Neural cell (in vitro differentiated cells): ENCODE data around the gene DDX5. TPM values are rescaled to one million over a fixed set of nuclear protein-coding genes. Genes with fewer than 3 reads are reported as not detected.

ENCODE experiments used
- H2AFZ ChIP-seq: fragments of 200-600, 300-800 bp; sonication (generic), shearing (Covaris generic); 2 replicates; pipeline ENCODE4 v1.6.0; 2014; ENCODE audit warnings: low read depth, mild to moderate bottlenecking, antibody characterized with exemption, low read length, moderate library complexity
- H3F3A ChIP-seq: fragments of 200-600 bp; shearing (Covaris generic); 2 replicates; pipeline ENCODE4 v1.6.1; 2016; ENCODE audit warnings: mild to moderate bottlenecking, moderate library complexity, mixed read lengths, antibody characterized with exemption, low read length; ENCODE audit not compliant: insufficient read depth, poor library complexity, severe bottlenecking
- H3K27ac ChIP-seq: fragments of 200-600, 300-800 bp; sonication (generic), shearing (Covaris generic); 2 replicates; pipeline ENCODE4 v1.5.1; 2014; ENCODE audit warnings: mild to moderate bottlenecking, low read length, moderate library complexity
- H3K27me3 ChIP-seq: fragments of 300-800, 200-600 bp; sonication (generic), shearing (Covaris generic); 2 replicates; pipeline ENCODE4 v1.6.0; 2014; ENCODE audit warnings: mild to moderate bottlenecking, low read depth, low read length, moderate library complexity; ENCODE audit not compliant: insufficient read depth
- H3K36me3 ChIP-seq: fragments of 300-800, 200-600 bp; sonication (generic), shearing (Covaris generic); 2 replicates; pipeline ENCODE4 v1.5.1; 2014; ENCODE audit warnings: mild to moderate bottlenecking, antibody characterized with exemption, low read length, moderate library complexity; ENCODE audit not compliant: insufficient read depth
- H3K4me2 ChIP-seq: fragments of 300-800, 200-600 bp; sonication (generic), shearing (Covaris generic); 2 replicates; pipeline ENCODE4 v1.6.0; 2014; ENCODE audit warnings: mild to moderate bottlenecking, low read length
- H3K4me3 ChIP-seq: fragments of 300-800, 200-600 bp; sonication (generic), shearing (Covaris generic); 2 replicates; pipeline ENCODE4 v1.5.1; 2014; ENCODE audit warnings: mild to moderate bottlenecking, low read length, moderate library complexity
- H3K79me2 ChIP-seq: fragments of 200-600 bp; shearing (Covaris generic); replicated peaks from 2 replicates; pipeline ENCODE4 v1.6.0; 2014; ENCODE audit warnings: mild to moderate bottlenecking, low read length, moderate library complexity; ENCODE audit not compliant: insufficient read depth
- H3K9ac ChIP-seq: fragments of 300-800, 200-600 bp; sonication (generic), shearing (Covaris generic); 2 replicates; pipeline ENCODE4 v1.6.1; 2016; ENCODE audit warnings: mild to moderate bottlenecking, low read length, mixed read lengths
- H3K9me2 ChIP-seq: fragments of 200-600 bp; shearing (Covaris generic); 2 replicates; pipeline ENCODE4 v1.6.1; 2016; ENCODE audit warnings: mild to moderate bottlenecking, low read length, mixed read lengths; ENCODE audit not compliant: insufficient read depth
- H3K9me3 ChIP-seq: fragments of 200-600, 300-800 bp; sonication (generic), shearing (Covaris generic); 2 replicates; pipeline ENCODE4 v1.6.1; 2016; ENCODE audit warnings: mild to moderate bottlenecking, mixed run types, low read length, moderate library complexity, mixed read lengths
- H4K20me1 ChIP-seq: fragments of 200-600 bp; shearing (Covaris generic); 2 replicates; pipeline ENCODE4 v1.6.1; 2016; ENCODE audit warnings: mild to moderate bottlenecking, mixed run types; ENCODE audit not compliant: insufficient read depth
- CTCF ChIP-seq: fragments of 450-650 bp; IDR thresholded peaks from 2 replicates; pipeline ENCODE4 v1.5.1; 2014; ENCODE audit warnings: antibody characterized with exemption, mild to moderate bottlenecking, moderate library complexity; ENCODE audit not compliant: poor library complexity, severe bottlenecking
- EP300 ChIP-seq: fragments of 450-650 bp; conservative IDR thresholded peaks from 2 replicates; pipeline ENCODE4 v1.6.1; 2014; ENCODE audit warnings: antibody characterized with exemption, mild to moderate bottlenecking, moderate library complexity; ENCODE audit not compliant: poor library complexity, severe bottlenecking
- EZH2 ChIP-seq: fragments of 200-600, 300-800 bp; shearing (Covaris generic), sonication (generic); IDR thresholded peaks from 2 replicates; pipeline ENCODE4 v1.6.1; 2014; ENCODE audit warnings: antibody characterized with exemption, low read length, borderline replicate concordance, mild to moderate bottlenecking; ENCODE audit not compliant: insufficient read depth, poor library complexity, severe bottlenecking
- MXI1 ChIP-seq: fragments of 450-650 bp; conservative IDR thresholded peaks from 2 replicates; pipeline ENCODE4 v1.6.1; 2014; ENCODE audit warnings: antibody characterized with exemption, mild to moderate bottlenecking; ENCODE audit not compliant: poor library complexity, severe bottlenecking
- POLR2AphosphoS5 ChIP-seq: IDR thresholded peaks from 2 replicates; pipeline ENCODE4 v1.6.1; 2012
- RAD21 ChIP-seq: fragments of 450-650 bp; conservative IDR thresholded peaks from 2 replicates; pipeline ENCODE4 v1.6.1; 2014; ENCODE audit warnings: antibody characterized with exemption, mild to moderate bottlenecking, moderate library complexity
- REST ChIP-seq: IDR thresholded peaks from 2 replicates; pipeline ENCODE4 v1.6.1; 2012; ENCODE audit warnings: borderline replicate concordance
- SMC3 ChIP-seq: fragments of 450-650 bp; conservative IDR thresholded peaks from 2 replicates; pipeline ENCODE4 v1.6.1; 2014; ENCODE audit warnings: antibody characterized with exemption, mild to moderate bottlenecking, moderate library complexity; ENCODE audit not compliant: poor library complexity
- TAF1 ChIP-seq: IDR thresholded peaks from 2 replicates; pipeline ENCODE4 v1.6.1; 2012; ENCODE audit warnings: low read depth
- polyA plus RNA-seq: library from polyadenylated mRNA; depleted of rRNA; stranded (reverse); fragments of >200 nt; gene quantifications from 2 replicates; pipeline ENCODE4 v1.2.3, GENCODE V29; 2014

The DDX5 gene
- polyA plus RNA-seq, 1 donor from 2014 or later: 2,358 TPM

- TF ChIP-seq POLR2AphosphoS5 (no peak), RAD21 (no peak), REST (no peak), TAF1 (no peak), CTCF (no peak), EP300 (no peak), EZH2 (no peak), SMC3 (no peak), MXI1 (no peak)
- Histone ChIP-seq H3K9ac (no peak overlapping the region), H3K4me3 (no peak overlapping the region), H3K27me3 (no peaks in the 10 kb centered on the region), H3F3A (no peaks in the 10 kb centered on the region), H3K79me2 (no peaks in the 10 kb centered on the region), H2AFZ (no peak overlapping the region), H3K36me3 (no peaks in the 10 kb centered on the region), H3K27ac (no peak overlapping the region), H3K9me2 (no peaks in the 10 kb centered on the region), H3K4me2 (no peak overlapping the region), H4K20me1 (no peaks in the 10 kb centered on the region), H3K9me3 (no peaks in the 10 kb centered on the region)
These were observed 49.9 kb downstream of the DDX5 start for GRCh38 chr17:64455993-64456885.

GRCh38 chr17:64449545-64449944, 56.5 kb downstream of the DDX5 start:
- no peak overlapping the region for H2AFZ ChIP-seq
- TF ChIP-seq MXI1: no peak
- TF ChIP-seq CTCF: no peak
- no peak for TF ChIP-seq TAF1
- TF ChIP-seq SMC3: no peak
- no peak for TF ChIP-seq REST
- no peak for TF ChIP-seq POLR2AphosphoS5
- TF ChIP-seq EP300: no peak
- TF ChIP-seq EZH2: no peak
- no peak for TF ChIP-seq RAD21
- no peaks in the 10 kb centered on the region for H3K27me3 ChIP-seq
- no peak overlapping the region for H3K9ac ChIP-seq
- H3F3A ChIP-seq: no peaks in the 10 kb centered on the region
- H3K27ac ChIP-seq: no peak overlapping the region
- no peak overlapping the region for H3K4me3 ChIP-seq
- H3K4me2 ChIP-seq: no peak overlapping the region
- no peaks in the 10 kb centered on the region for H3K36me3 ChIP-seq
- no peaks in the 10 kb centered on the region for H3K9me3 ChIP-seq
- H3K9me2 ChIP-seq: no peaks in the 10 kb centered on the region
- H4K20me1 ChIP-seq: no peaks in the 10 kb centered on the region
- no peaks in the 10 kb centered on the region for H3K79me2 ChIP-seq
